Hematopoietic multipotent progenitor cell (in vitro differentiated cells): ENCODE results near the gene OSBPL10. TPM values are rescaled to one million over a fixed set of nuclear protein-coding genes. Genes with fewer than 3 reads are reported as not detected.
A peak's percentile ranks its signal among the peaks of the same experiment; 100 is the strongest.
"Not testable (repeated sequence)": the region's sequence is repeated elsewhere in the genome, so short reads cannot be mapped to it uniquely, and the experiment has no call there.

Experiments
- DNase-seq, 3 donors: peaks; one replicate each; pipeline ENCODE4 v3.0.0-alpha.2; 2011 to 2015; ENCODE audit warnings: low read depth in 2 of 3, low spot score in 2 of 3
- total RNA-seq: library from RNA; depleted of rRNA; stranded (reverse); fragments of >200 nt; gene quantifications from one replicate; pipeline ENCODE4 v1.2.3, GENCODE V29; 2012

The OSBPL10 gene
- total RNA-seq, 1 donor, result 0.81 TPM

- not testable (repeated sequence) for DNase-seq
Observed at GRCh38 chr3:31992995-31993394, 11.9 kb upstream of the OSBPL10 start.

GRCh38 chr3:31988271-31988670, 7.2 kb upstream of the OSBPL10 start:
- DNase-seq, result no peak

- DNase-seq, result no peak
Observed at GRCh38 chr3:31985831-31986230, 4.8 kb upstream of the OSBPL10 start.

DNA sequence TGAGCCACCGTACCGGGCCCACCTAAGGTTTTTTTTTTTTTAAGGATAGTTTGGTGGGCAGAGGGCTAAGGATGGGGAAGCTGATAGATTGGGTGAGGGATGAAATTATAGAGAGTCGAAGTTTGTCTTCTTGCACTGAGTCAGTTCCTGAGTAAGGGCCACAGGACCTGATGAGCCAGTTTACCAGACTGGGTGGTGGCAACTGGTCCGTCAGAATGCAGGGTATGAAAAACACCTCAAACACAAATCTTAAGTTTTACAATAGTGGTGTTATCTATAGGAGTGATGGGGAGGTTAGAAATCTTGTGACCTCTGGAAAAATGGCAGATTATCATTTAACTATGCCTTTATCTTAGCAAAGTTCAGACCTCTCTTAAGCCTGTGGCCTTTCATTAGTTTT, 3.3 kb upstream of the OSBPL10 start:
- DNase-seq, result no peak

- DNase-seq, result peak; percentile 18 to 47 (median 46)
Observed at GRCh38 chr3:31980530-31981205, 394 bp downstream of the OSBPL10 start.

DNA sequence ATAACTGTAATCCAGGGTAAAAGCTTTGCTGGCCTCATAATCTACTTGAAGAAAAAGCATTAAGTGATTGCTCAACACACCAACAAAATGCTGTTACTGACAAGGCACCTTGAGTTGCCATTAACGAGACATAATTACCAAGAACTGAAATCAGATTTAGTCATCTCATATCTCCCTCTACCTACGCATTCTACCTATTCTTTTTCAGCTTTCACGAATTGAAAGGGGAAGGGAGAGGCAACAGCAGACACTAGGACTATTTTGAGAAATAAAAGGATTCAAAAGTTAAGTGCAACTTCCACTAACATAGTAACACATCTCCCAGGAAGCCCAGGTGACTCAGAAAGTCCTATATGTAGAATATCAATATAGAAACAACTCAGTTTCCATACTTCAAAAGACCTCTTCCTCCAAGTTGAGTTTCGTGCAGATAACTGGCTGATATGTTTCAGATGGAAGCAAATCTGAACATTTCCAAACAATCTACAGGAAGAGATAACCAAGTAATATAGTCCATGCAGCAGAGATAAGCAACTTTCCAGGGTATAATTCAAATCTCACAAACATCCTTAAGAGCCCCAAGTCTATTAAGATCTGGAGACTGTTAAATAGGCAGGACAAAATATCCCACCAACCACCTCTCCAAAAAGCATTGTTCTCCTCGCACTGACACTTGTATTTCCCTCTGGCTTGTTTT, 1.9 kb downstream of the OSBPL10 start:
- DNase-seq, result no peak

- no peak for DNase-seq
Observed at GRCh38 chr3:31978553-31978952, 2.5 kb downstream of the OSBPL10 start.

DNA sequence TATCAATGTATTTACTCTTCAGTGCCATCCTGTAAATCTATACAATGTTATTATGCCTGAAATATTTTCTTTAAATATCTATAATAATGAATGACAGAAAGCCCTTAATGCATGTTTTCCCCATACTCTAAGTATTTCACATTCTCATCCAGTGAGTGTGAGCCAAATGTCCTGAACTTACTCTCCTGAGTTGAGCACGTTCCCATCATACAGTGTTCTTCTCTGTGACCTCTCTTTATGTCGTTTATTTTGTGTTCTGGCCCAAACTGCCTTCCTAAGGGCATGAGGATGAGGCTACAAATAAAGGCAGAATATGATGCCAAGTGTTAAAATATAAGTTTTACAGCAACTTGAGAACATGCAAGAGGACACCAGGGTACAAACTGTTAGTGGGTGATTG, 3.3 kb downstream of the OSBPL10 start:
- no peak for DNase-seq

DNA sequence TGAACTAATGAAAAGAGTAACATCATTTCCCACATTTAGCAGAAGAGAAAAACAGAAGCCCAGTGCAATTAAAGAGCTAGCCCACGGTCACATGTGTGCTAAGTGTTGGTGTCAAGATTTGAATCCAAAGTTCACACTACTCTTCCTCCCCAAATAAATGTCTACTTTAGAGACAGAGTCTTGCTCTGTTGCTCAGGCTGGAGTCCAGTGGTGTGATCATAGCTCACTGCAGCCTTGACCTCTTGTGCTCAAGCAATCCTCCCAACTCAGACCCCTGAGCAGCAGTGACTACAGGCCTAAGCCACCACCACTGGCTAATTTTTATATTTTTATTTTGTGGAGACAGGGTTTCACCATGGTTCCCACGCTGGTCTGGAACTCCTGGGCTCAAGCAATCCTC, 4.8 kb downstream of the OSBPL10 start:
- DNase-seq, result no peak

- no peak for DNase-seq
Observed at GRCh38 chr3:31974964-31975363, 6.1 kb downstream of the OSBPL10 start.

DNA sequence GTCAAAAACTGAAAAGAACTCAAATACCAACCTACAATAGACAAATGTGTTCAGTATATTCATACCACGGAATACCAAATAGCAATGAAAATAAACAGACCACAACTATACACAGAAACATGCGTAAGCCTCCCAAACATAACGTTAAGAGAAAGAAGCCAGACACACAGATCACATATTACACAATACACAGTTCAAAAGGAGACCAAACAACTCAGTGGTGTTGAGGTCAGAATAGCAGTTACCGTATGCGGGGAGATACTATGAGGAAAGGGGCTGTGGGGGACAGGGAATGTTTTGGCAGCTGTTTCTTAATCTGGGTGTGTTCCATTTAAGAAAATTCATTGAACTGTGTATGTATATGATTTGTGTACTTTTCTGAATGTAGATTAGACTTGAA, 6.6 kb downstream of the OSBPL10 start:
- no peak for DNase-seq

- DNase-seq, result no peak
Observed at GRCh38 chr3:31973837-31974236, 7.2 kb downstream of the OSBPL10 start.

- no peak for DNase-seq
Observed at GRCh38 chr3:31973081-31973480, 8.0 kb downstream of the OSBPL10 start.

DNA sequence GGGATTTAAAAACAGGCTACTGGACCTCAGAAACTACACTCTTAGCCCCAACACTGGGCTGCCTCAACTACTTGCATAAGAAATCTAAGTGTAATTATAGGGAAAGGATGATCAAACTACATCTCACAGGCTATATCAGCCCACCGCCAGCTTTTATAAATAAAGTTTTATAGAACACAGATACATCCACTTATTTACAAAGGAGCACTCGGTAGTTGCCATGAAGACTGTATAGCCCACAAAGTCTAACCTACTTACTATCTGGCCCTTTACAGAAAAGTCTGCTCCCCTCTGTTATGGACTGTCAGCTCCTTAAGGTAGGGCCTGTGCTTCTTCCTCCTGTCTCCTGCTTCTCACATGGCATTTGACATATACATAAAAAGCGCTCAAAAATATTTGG, 9.5 kb downstream of the OSBPL10 start:
- no peak for DNase-seq

DNA sequence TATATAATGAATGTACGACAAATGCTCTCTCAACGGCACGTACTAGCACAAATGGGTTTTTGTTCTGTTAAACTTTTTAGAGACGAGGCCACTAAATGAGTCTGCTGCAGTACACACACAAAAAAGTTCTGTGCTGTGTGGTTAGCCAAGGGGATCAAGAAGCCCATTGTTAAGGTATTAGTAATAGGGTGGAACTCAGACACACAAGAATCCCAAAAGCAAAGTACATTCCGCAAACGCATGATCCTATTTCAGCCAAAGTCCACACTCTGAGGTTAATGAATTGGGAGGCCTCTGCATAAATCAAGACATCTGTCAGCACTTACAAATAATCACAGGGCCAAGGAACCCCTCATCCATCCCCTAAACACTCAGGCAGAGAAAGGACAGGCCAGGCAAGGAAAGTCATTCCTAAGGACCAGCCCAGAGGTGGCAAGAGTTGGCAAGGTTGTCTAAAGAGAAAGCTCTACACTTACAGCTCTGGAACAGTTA, 12.1 kb downstream of the OSBPL10 start:
- no peak for DNase-seq

GRCh38 chr3:31968369-31968926, 12.6 kb downstream of the OSBPL10 start:
- no peak for DNase-seq

DNA sequence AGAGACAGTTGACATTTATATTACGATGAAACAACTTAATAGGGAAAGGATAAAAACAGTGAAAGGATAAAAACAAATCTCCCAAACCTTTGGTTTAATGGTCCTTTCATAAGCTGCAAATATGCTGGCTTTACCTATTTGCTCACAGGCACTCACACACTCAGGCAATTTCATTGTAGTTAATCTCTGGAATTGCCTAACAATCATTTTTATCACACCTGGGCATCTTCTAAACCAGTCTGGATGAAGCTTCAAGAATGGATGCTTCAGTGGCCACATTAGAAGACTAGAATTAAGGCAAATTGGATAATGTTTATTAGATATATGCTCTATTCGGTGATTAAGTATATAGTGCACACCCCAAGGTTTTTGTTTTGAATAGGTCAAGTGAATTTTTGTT, 13.5 kb downstream of the OSBPL10 start:
- DNase-seq, result no peak

DNA sequence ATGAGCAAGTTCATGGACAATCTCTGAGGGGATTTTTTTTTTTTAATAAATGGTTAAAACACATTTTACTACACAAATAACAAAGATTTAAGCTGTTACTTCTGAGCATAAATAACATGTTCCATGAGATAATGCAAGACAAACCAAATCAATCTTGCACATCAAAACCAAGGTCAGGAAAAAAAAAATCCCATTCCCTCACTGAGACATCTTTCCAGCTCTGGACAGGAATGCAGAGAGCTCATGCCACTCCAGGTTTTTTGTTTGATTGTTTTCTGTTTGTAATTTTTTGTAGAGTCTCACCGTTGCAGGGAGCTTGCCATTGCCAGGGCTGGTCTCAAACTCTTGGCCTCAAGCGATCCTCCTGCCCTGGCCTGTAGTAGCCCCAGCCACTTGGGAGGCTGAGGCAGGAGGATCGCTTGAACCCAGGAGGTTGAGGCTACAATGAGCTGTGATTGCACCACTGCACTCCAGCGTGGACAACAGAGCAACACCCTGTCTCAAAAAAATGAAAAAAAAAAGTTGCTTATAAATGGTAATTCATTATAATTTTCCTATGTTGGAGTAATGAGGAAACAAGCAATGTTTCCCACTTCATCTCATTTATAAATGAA, 14.0 kb downstream of the OSBPL10 start:
- no peak for DNase-seq

- DNase-seq, result peak in 2 of 3 donors; percentile 53 to 82
Observed at GRCh38 chr3:31962801-31963205, 18.3 kb downstream of the OSBPL10 start.

GRCh38 chr3:31960793-31961431, 20.1 kb downstream of the OSBPL10 start:
- no peak for DNase-seq
